Mesothelial cell of epicardium (in vitro differentiated cells): ENCODE data around the gene KCNH1. TPM values are rescaled to one million over a fixed set of nuclear protein-coding genes. Genes with fewer than 3 reads are reported as not detected.

Source experiments
- DNase-seq, 2 experiments: peaks; one replicate each; pipeline ENCODE4 v3.0.0; 2021; ENCODE audit warnings: low spot score in 2 of 2; ENCODE audit not compliant: unreplicated experiment in 2 of 2
- H3K27ac Mint-ChIP-seq: 2 replicates; pipeline ENCODE4 v1.8.0; 2021; ENCODE audit warnings: mixed read lengths
- H3K27me3 Mint-ChIP-seq: 2 replicates; pipeline ENCODE4 v1.8.0; 2021; ENCODE audit warnings: low read depth, mixed read lengths
- H3K36me3 Mint-ChIP-seq: 2 replicates; pipeline ENCODE4 v1.8.0; 2021; ENCODE audit warnings: mixed read lengths
- H3K4me1 Mint-ChIP-seq: 2 replicates; pipeline ENCODE4 v1.8.0; 2021; ENCODE audit warnings: mixed read lengths
- H3K4me3 Mint-ChIP-seq: 2 replicates; pipeline ENCODE4 v1.8.0; 2021; ENCODE audit warnings: mild to moderate bottlenecking, moderate library complexity, mixed read lengths
- H3K9me3 Mint-ChIP-seq: 2 replicates; pipeline ENCODE4 v1.8.0; 2021; ENCODE audit warnings: mixed read lengths
- total RNA-seq: library from RNA; stranded (reverse); gene quantifications from 3 replicates; pipeline ENCODE4 v1.2.1, GENCODE V29; 2021
- TF ChIP-seq, protein P1 (sequence below): fragments of 200-600 bp; sonication (generic); IDR thresholded peaks from one replicate; pipeline ENCODE4 v1.5.0; 2021; ENCODE audit warnings: antibody characterized with exemption; ENCODE audit not compliant: unreplicated experiment

KCNH1 gene
- total RNA-seq, 1 donor from 2014 or later = 0.34 TPM

- Mint-ChIP-seq H3K27ac (no peak overlapping the region), H3K27me3 (peaks cover 14% of the 10 kb centered on the region), H3K9me3 (no peaks in the 10 kb centered on the region), H3K4me3 (no peak overlapping the region), H3K4me1 (peaks cover 7% of the 10 kb centered on the region), H3K36me3 (no peaks in the 10 kb centered on the region)
- TF ChIP-seq, protein P1, sequence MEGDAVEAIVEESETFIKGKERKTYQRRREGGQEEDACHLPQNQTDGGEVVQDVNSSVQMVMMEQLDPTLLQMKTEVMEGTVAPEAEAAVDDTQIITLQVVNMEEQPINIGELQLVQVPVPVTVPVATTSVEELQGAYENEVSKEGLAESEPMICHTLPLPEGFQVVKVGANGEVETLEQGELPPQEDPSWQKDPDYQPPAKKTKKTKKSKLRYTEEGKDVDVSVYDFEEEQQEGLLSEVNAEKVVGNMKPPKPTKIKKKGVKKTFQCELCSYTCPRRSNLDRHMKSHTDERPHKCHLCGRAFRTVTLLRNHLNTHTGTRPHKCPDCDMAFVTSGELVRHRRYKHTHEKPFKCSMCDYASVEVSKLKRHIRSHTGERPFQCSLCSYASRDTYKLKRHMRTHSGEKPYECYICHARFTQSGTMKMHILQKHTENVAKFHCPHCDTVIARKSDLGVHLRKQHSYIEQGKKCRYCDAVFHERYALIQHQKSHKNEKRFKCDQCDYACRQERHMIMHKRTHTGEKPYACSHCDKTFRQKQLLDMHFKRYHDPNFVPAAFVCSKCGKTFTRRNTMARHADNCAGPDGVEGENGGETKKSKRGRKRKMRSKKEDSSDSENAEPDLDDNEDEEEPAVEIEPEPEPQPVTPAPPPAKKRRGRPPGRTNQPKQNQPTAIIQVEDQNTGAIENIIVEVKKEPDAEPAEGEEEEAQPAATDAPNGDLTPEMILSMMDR = no peak
- no peak for DNase-seq
Measured at GRCh38 chr1:210790196-210790595, 343.8 kb downstream of the KCNH1 start.

- H3K36me3 Mint-ChIP-seq = no peaks in the 10 kb centered on the region
- peaks cover 22% of the 10 kb centered on the region for H3K27me3 Mint-ChIP-seq
- TF ChIP-seq, protein P1 = no peak
- H3K4me1 Mint-ChIP-seq = peaks cover 9% of the 10 kb centered on the region
- H3K27ac Mint-ChIP-seq = no peak overlapping the region
- DNase-seq = no peak
- no peaks in the 10 kb centered on the region for H3K9me3 Mint-ChIP-seq
- no peak overlapping the region for H3K4me3 Mint-ChIP-seq
Measured at GRCh38 chr1:210787800-210788199, 346.1 kb downstream of the KCNH1 start.

- no peak overlapping the region for H3K4me3 Mint-ChIP-seq
- H3K27me3 Mint-ChIP-seq = peaks cover 29% of the 10 kb centered on the region
- H3K4me1 Mint-ChIP-seq = peaks cover 2% of the 10 kb centered on the region
- no peaks in the 10 kb centered on the region for H3K9me3 Mint-ChIP-seq
- no peak for DNase-seq
- H3K36me3 Mint-ChIP-seq = no peaks in the 10 kb centered on the region
- no peak overlapping the region for H3K27ac Mint-ChIP-seq
- TF ChIP-seq, protein P1 = no peak
Measured at GRCh38 chr1:210786546-210786945, 347.4 kb downstream of the KCNH1 start.

- H3K9me3 Mint-ChIP-seq = no peaks in the 10 kb centered on the region
- no peaks in the 10 kb centered on the region for H3K36me3 Mint-ChIP-seq
- H3K27me3 Mint-ChIP-seq = peaks cover 43% of the 10 kb centered on the region
- no peak overlapping the region for H3K27ac Mint-ChIP-seq
- H3K4me3 Mint-ChIP-seq = no peak overlapping the region
- H3K4me1 Mint-ChIP-seq = peaks cover 2% of the 10 kb centered on the region
- no peak for DNase-seq
- TF ChIP-seq, protein P1 = no peak
Measured at GRCh38 chr1:210783925-210784324, 350.0 kb downstream of the KCNH1 start.

GRCh38 chr1:210781652-210782051, 352.3 kb downstream of the KCNH1 start:
- H3K27ac Mint-ChIP-seq = no peak overlapping the region
- DNase-seq = no peak
- H3K4me3 Mint-ChIP-seq = no peak overlapping the region
- TF ChIP-seq, protein P1 = no peak
- no peaks in the 10 kb centered on the region for H3K9me3 Mint-ChIP-seq
- H3K36me3 Mint-ChIP-seq = no peaks in the 10 kb centered on the region
- H3K27me3 Mint-ChIP-seq = peaks cover 40% of the 10 kb centered on the region
- H3K4me1 Mint-ChIP-seq = peaks cover 2% of the 10 kb centered on the region

DNA sequence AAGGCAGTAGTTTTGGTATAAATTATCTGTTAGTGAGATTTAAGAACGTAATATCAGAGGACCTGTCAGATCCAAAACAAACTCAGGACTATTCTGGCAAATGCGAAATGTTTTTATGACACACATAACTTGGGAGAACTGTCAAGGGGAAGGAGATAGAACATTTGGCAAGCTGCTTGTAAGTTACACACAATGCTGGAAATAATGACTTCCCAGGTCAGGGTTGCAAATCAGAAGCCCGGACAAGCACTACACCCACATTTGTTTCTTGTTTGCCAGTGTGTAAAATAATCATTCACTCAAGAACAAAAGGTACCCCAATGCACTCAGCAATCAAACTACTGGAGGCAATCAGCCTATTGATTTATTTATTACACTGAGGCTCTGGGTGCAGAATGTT, 354.7 kb downstream of the KCNH1 start:
- TF ChIP-seq, protein P1 = no peak
- H3K36me3 Mint-ChIP-seq = no peaks in the 10 kb centered on the region
- H3K27me3 Mint-ChIP-seq = peaks cover 30% of the 10 kb centered on the region
- no peak overlapping the region for H3K27ac Mint-ChIP-seq
- no peaks in the 10 kb centered on the region for H3K9me3 Mint-ChIP-seq
- no peak overlapping the region for H3K4me3 Mint-ChIP-seq
- peaks cover under 1% of the 10 kb centered on the region for H3K4me1 Mint-ChIP-seq
- DNase-seq = no peak
